NCI-H345 (cell line): ENCODE measurements around the gene KLHL26.

Experiments
- DNase-seq: peaks from one replicate; lab custom pipeline; 2025; lab: John Stamatoyannopoulos, UW

Gene KLHL26

GRCh38 chr19:18648973-18649315 is 12.1 kb downstream of the KLHL26 start:
- DNase-seq, result no peak

- DNase-seq, result no peak
These were observed 12.7 kb downstream of the KLHL26 start for GRCh38 chr19:18649371-18650020.

- no peak for DNase-seq
These were observed 13.2 kb downstream of the KLHL26 start for GRCh38 chr19:18650021-18650390.

- DNase-seq, result no peak
These were observed 13.7 kb downstream of the KLHL26 start for GRCh38 chr19:18650468-18651041.

- no peak for DNase-seq
These were observed 14.5 kb downstream of the KLHL26 start for GRCh38 chr19:18651300-18651699.

GRCh38 chr19:18651733-18652132 is 14.9 kb downstream of the KLHL26 start:
- no peak for DNase-seq

- DNase-seq, result no peak
These were observed 17.0 kb downstream of the KLHL26 start for GRCh38 chr19:18653853-18654252.

- no peak for DNase-seq
These were observed 17.6 kb downstream of the KLHL26 start for GRCh38 chr19:18654469-18654868.

GRCh38 chr19:18655173-18655844 is 18.5 kb downstream of the KLHL26 start:
- DNase-seq, result no peak

- no peak for DNase-seq
These were observed 19.7 kb downstream of the KLHL26 start for GRCh38 chr19:18656337-18657086.

GRCh38 chr19:18657590-18658365 is 20.9 kb downstream of the KLHL26 start:
- DNase-seq, result peak; percentile 9

- DNase-seq, result no peak
These were observed 21.6 kb downstream of the KLHL26 start for GRCh38 chr19:18658366-18658855.

GRCh38 chr19:18659281-18660050 is 22.6 kb downstream of the KLHL26 start:
- DNase-seq, result no peak

- DNase-seq, result no peak
These were observed 23.5 kb downstream of the KLHL26 start for GRCh38 chr19:18660051-18660910.

GRCh38 chr19:18660939-18661670 is 24.3 kb downstream of the KLHL26 start:
- no peak for DNase-seq

GRCh38 chr19:18662972-18663732 is 26.3 kb downstream of the KLHL26 start:
- no peak for DNase-seq

GRCh38 chr19:18663940-18664530 is 27.2 kb downstream of the KLHL26 start:
- DNase-seq, result no peak

- DNase-seq, result no peak
These were observed 29.0 kb downstream of the KLHL26 start for GRCh38 chr19:18665771-18666202.
